ENCODE data around the gene TTC36.
"Not testable (repeated sequence)": the region's sequence is repeated elsewhere in the genome, so short reads cannot be mapped to it uniquely, and the experiment has no call there.

The TTC36 gene

DNA sequence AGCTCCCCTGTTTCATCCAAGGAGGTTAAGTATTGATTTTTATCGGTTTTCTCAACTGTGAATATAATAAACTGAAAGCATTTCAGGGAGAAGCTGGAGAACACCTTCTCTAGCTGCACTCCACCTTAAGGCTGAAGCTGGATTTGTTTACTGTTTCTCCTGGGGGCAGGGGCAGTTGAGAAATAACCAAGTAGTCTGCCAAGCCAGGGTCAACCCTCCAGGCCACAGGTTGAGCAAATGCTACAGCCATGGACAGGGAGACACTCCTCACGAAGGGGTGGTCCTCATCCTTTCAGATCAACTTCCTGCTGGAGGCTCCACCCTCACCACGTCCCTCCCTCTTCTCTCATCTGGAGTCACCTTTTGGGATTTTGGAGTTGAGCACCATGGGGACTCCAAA lies at the start of gene TTC36:
Gene TTC36 (plus strand): TSS at position 366 of the 400 bp plus-strand sequence. CDS start 21 bp downstream, at position 387.
- peaks cover 14 to 21% of the 10 kb centered on the region in 2 experiments for H3K4me1 ChIP-seq (ENCODE audit: control insufficient read depth in 1 of 2, insufficient read depth in 1 of 2, low read depth in 1 of 2, low read length in 1 of 2)
- H3K9me3 ChIP-seq = no peaks in the 10 kb centered on the region
- TF ChIP-seq CTCF (IDR thresholded peaks at IDR 0.05) = no peak
- peaks cover 22% of the 10 kb centered on the region for H3K36me3 ChIP-seq
- H3K4me3 ChIP-seq (ENCODE audit: low read depth in 1 of 2, low read length in 1 of 2) = no peak within 1 kb of the TSS
- no peak within 1 kb of the TSS for H3K27ac ChIP-seq
- peaks cover 38% of the 10 kb centered on the region for H3K27me3 ChIP-seq

- H3K27me3 ChIP-seq; H3K9me3 ChIP-seq; H3K4me3 ChIP-seq (ENCODE audit: low read depth in 1 of 2, low read length in 1 of 2); H3K4me1 ChIP-seq (ENCODE audit: control insufficient read depth in 1 of 2, insufficient read depth in 1 of 2, low read depth in 1 of 2, low read length in 1 of 2); H3K27ac ChIP-seq: not testable (repeated sequence)
- peaks cover 81% of the 10 kb centered on the region for H3K36me3 ChIP-seq
Observed at GRCh38 chr11:118481238-118481637, 46.0 kb upstream of the TTC36 start.

DNA sequence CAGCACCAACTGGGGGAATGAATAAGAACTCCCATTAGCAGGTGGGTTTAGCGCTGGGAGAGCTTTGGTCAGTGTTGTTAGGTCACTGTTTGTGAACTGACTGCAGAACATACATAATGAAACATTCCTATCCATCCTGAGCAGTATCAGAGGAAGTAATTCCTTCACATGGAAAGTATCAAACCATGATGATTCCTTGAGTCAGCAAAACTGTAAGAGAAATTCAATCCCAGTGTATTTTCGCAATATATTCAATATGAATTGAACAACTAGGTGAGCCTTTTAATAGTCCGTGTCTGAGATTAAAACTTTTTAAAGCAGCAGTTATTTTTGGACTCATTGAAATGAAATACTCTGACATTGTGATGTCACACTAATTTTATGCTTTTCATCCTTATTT lies 42.9 kb upstream of the TTC36 start:
- TF ChIP-seq CTCF (IDR thresholded peaks at IDR 0.05) = no peak
- Histone ChIP-seq H3K4me3 (ENCODE audit: low read depth in 1 of 2, low read length in 1 of 2) (no peak overlapping the region), H3K27me3 (no peaks in the 10 kb centered on the region), H3K4me1 (ENCODE audit: control insufficient read depth in 1 of 2, insufficient read depth in 1 of 2, low read depth in 1 of 2, low read length in 1 of 2) (no peaks in the 10 kb centered on the region), H3K27ac (no peak overlapping the region), H3K9me3 (no peaks in the 10 kb centered on the region), H3K36me3 (peaks cover 58% of the 10 kb centered on the region)

- Histone ChIP-seq H3K4me1 (ENCODE audit: control insufficient read depth in 1 of 2, insufficient read depth in 1 of 2, low read depth in 1 of 2, low read length in 1 of 2) (no peaks in the 10 kb centered on the region), H3K27ac (no peak overlapping the region), H3K9me3 (no peaks in the 10 kb centered on the region), H3K4me3 (ENCODE audit: low read depth in 1 of 2, low read length in 1 of 2) (no peak overlapping the region), H3K36me3 (peaks cover 60% of the 10 kb centered on the region), H3K27me3 (no peaks in the 10 kb centered on the region)
- TF ChIP-seq CTCF (IDR thresholded peaks at IDR 0.05) = no peak
Observed at GRCh38 chr11:118485273-118485672, 42.0 kb upstream of the TTC36 start.

DNA sequence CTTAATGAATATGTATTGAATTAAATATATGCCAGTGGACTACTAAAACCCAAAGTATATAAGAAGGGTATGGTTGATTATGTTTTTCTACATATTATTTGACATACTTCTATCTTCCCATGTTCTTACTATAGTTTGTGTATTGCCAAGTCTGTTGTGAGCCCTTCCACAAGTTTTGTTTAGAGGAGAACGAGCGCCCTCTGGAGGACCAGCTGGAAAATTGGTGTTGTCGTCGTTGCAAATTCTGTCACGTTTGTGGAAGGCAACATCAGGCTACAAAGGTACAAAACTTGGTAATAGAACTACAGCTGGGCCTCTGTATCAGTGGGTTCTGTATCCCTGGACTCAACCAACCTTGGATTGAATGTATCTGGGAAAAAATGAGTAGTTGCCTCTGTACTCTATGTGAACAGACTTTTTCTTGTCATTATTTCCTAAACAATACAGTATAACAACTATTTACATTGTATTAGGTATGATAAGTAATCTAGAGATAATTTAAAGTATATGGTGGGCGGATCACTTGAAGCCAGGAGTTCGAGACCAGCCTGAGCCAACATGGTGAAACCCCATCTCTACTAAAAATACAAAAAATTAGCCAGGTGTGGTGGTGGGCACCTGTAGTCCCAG lies 38.7 kb upstream of the TTC36 start:
- Histone ChIP-seq H3K27me3 (no peaks in the 10 kb centered on the region), H3K4me3 (ENCODE audit: low read depth in 1 of 2, low read length in 1 of 2) (no peak overlapping the region), H3K27ac (no peak overlapping the region), H3K4me1 (ENCODE audit: control insufficient read depth in 1 of 2, insufficient read depth in 1 of 2, low read depth in 1 of 2, low read length in 1 of 2) (no peaks in the 10 kb centered on the region), H3K36me3 (peaks cover 57% of the 10 kb centered on the region), H3K9me3 (no peaks in the 10 kb centered on the region)
- TF ChIP-seq CTCF (IDR thresholded peaks at IDR 0.05) = peak; percentile 79

- peaks cover 65% of the 10 kb centered on the region for H3K36me3 ChIP-seq
- H3K27me3 ChIP-seq = no peaks in the 10 kb centered on the region
Observed at GRCh38 chr11:118491041-118491440, 36.2 kb upstream of the TTC36 start.

More at GRCh38 chr11:118491041-118491440, 36.2 kb upstream of the TTC36 start:
- H3K9me3 ChIP-seq = no peaks in the 10 kb centered on the region
- TF ChIP-seq CTCF (IDR thresholded peaks at IDR 0.05) = no peak
- H3K4me1 ChIP-seq (ENCODE audit: control insufficient read depth in 1 of 2, insufficient read depth in 1 of 2, low read depth in 1 of 2, low read length in 1 of 2) = no peaks in the 10 kb centered on the region
- no peak overlapping the region for H3K4me3 ChIP-seq (ENCODE audit: low read depth in 1 of 2, low read length in 1 of 2)
- H3K27ac ChIP-seq = no peak overlapping the region
